NCI-H2107 treated with DMSO at 0.1 percent for 48 hours (cell line): Measurements from ENCODE around the gene IRAK1.
"Not testable (repeated sequence)": the region's sequence is repeated elsewhere in the genome, so short reads cannot be mapped to it uniquely, and the experiment has no call there.

Source experiments
- DNase-seq: peaks from one replicate; lab custom pipeline; 2025; ENCODE audit not compliant: unreplicated experiment; lab: John Stamatoyannopoulos, UW

Gene IRAK1

GRCh38 chrX:153999359-154000037 is 20.2 kb downstream of the IRAK1 start:
- no peak for DNase-seq

- DNase-seq, result no peak
Observed at GRCh38 chrX:153995504-153995903, 24.2 kb downstream of the IRAK1 start.

GRCh38 chrX:153994398-153994797 is 25.3 kb downstream of the IRAK1 start:
- DNase-seq, result not testable (repeated sequence)

GRCh38 chrX:153993978-153994377 is 25.7 kb downstream of the IRAK1 start:
- DNase-seq, result no peak

- no peak for DNase-seq
Observed at GRCh38 chrX:153993079-153993478, 26.6 kb downstream of the IRAK1 start.

- DNase-seq, result no peak
Observed at GRCh38 chrX:153992180-153992579, 27.5 kb downstream of the IRAK1 start.

GRCh38 chrX:153991013-153991580 is 28.6 kb downstream of the IRAK1 start:
- no peak for DNase-seq

GRCh38 chrX:153989973-153990655 is 29.6 kb downstream of the IRAK1 start:
- no peak for DNase-seq

GRCh38 chrX:153988493-153988892 is 31.2 kb downstream of the IRAK1 start:
- DNase-seq, result no peak

GRCh38 chrX:153984351-153985178 is 35.1 kb downstream of the IRAK1 start:
- no peak for DNase-seq

GRCh38 chrX:153983321-153983801 is 36.3 kb downstream of the IRAK1 start:
- no peak for DNase-seq

GRCh38 chrX:153981771-153982533 is 37.8 kb downstream of the IRAK1 start:
- no peak for DNase-seq

GRCh38 chrX:153981231-153981630 is 38.5 kb downstream of the IRAK1 start:
- no peak for DNase-seq

GRCh38 chrX:153980394-153980793 is 39.3 kb downstream of the IRAK1 start:
- not testable (repeated sequence) for DNase-seq

- no peak for DNase-seq
Observed at GRCh38 chrX:153974726-153975286, 44.9 kb downstream of the IRAK1 start.

- no peak for DNase-seq
Observed at GRCh38 chrX:153974003-153974725, 45.5 kb downstream of the IRAK1 start.

- DNase-seq, result peak; percentile 27
Observed at GRCh38 chrX:153973127-153974002, 46.3 kb downstream of the IRAK1 start.

GRCh38 chrX:153972368-153973126 is 47.2 kb downstream of the IRAK1 start, which contains the start of gene TMEM187:
TMEM187 (plus strand) TSS chrX:153972754; CDS start chrX:153982063, 9,309 bp downstream.
- DNase-seq, result peak; percentile 71
